ENCODE data around the gene IP6K3. TPM values are rescaled to one million over a fixed set of nuclear protein-coding genes. Genes with fewer than 3 reads are reported as not detected.

Gene IP6K3
- total and polyA plus RNA-seq, 2 experiments from 2014 or later, result 0.14 to 0.16 TPM

- TF ChIP-seq ZNF462 (CRISPR knock-in tag; IDR thresholded peaks at IDR 0.05), result no peak
- no peak for TF ChIP-seq NANOG (IDR thresholded peaks at IDR 0.05; ENCODE audit: borderline replicate concordance)
These were observed 13.6 kb downstream of the IP6K3 start (continued) for GRCh38 chr6:33732817-33733708.

- H3K27ac Mint-ChIP-seq, result no peak overlapping the region
- Histone ChIP-seq H3K27me3 (ENCODE audit: insufficient read depth) (no peaks in the 10 kb centered on the region), H3K79me2 (replicated peaks; ENCODE audit: insufficient read depth) (no peaks in the 10 kb centered on the region), H4K20me1 (replicated peaks; ENCODE audit: insufficient read depth) (no peaks in the 10 kb centered on the region), H2AFZ (no peak overlapping the region), H3K4me1 (ENCODE audit: insufficient read depth) (no peaks in the 10 kb centered on the region), H3K4me2 (no peak overlapping the region), H3K9me2 (ENCODE audit: insufficient read depth) (no peaks in the 10 kb centered on the region), H3F3A (replicated peaks; ENCODE audit: low read depth) (no peaks in the 10 kb centered on the region), H3K4me3 (no peak overlapping the region), H3K36me3 (ENCODE audit: insufficient read depth) (no peaks in the 10 kb centered on the region; the same call in 1 of the 2 replicates), H3K27ac (ENCODE audit: low read depth) (no peak overlapping the region)
- ATAC-seq (no peak), DNase-seq (ENCODE audit: low spot score) (no peak)
- no peaks in the 10 kb centered on the region for H3K4me1 Mint-ChIP-seq
- no peaks in the 10 kb centered on the region for H3K9me3 Mint-ChIP-seq
- peaks cover 10% of the 10 kb centered on the region for H3K27me3 Mint-ChIP-seq (ENCODE audit: insufficient read depth, low read depth, poor library complexity)
- H3K4me3 Mint-ChIP-seq, result no peak overlapping the region
- no peaks in the 10 kb centered on the region for H3K36me3 Mint-ChIP-seq (ENCODE audit: low read depth)
- no peak for TF ChIP-seq STAT1 (IDR thresholded peaks at IDR 0.05; ENCODE audit: unreplicated experiment)
- TF ChIP-seq POLR2AphosphoS5 (IDR thresholded peaks at IDR 0.05; ENCODE audit: low read depth), result no peak
- no peak for TF ChIP-seq JUNB (IDR thresholded peaks at IDR 0.05; ENCODE audit: unreplicated experiment)
- TF ChIP-seq ZNF114 (CRISPR knock-in tag; IDR thresholded peaks at IDR 0.05), result no peak
- no peak for TF ChIP-seq ZNF462 (CRISPR knock-in tag; IDR thresholded peaks at IDR 0.05)
These were observed 14.3 kb downstream of the IP6K3 start for GRCh38 chr6:33732385-33732784.

Data from GM23338 (cell line).